C4-2B (cell line): ENCODE data around the gene A2M.

Experiments
- ZFX ChIP-seq: fragments of 450-650 bp; IDR thresholded peaks from 2 replicates; pipeline ENCODE4 v1.6.1; 2017
- TF ChIP-seq, protein P1 (sequence below): fragments of 450-650 bp; conservative IDR thresholded peaks from 2 replicates; pipeline ENCODE4 v1.5.1; 2017; ENCODE audit warnings: mild to moderate bottlenecking

DNA sequence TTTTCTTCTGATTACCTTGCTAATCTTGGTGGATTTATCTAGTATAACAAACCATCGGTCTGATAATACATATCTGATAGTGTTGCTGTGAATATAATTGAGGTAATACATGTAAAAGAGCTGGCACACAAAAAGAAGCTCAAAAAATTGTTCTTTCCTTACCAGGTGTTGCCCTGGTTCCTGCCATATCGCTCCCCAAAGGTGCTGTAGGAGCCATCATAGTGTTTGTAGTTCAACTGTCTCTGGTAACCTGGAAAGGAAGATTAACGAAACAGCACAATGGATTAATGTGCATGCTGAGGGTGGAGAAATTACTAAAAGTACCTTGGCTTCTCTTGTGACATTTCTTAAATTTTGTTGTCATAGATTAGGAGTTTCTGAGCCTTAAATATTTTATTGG, 36.6 kb downstream of the A2M start:
- TF ChIP-seq, protein P1, sequence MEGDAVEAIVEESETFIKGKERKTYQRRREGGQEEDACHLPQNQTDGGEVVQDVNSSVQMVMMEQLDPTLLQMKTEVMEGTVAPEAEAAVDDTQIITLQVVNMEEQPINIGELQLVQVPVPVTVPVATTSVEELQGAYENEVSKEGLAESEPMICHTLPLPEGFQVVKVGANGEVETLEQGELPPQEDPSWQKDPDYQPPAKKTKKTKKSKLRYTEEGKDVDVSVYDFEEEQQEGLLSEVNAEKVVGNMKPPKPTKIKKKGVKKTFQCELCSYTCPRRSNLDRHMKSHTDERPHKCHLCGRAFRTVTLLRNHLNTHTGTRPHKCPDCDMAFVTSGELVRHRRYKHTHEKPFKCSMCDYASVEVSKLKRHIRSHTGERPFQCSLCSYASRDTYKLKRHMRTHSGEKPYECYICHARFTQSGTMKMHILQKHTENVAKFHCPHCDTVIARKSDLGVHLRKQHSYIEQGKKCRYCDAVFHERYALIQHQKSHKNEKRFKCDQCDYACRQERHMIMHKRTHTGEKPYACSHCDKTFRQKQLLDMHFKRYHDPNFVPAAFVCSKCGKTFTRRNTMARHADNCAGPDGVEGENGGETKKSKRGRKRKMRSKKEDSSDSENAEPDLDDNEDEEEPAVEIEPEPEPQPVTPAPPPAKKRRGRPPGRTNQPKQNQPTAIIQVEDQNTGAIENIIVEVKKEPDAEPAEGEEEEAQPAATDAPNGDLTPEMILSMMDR = no peak
- TF ChIP-seq ZFX = no peak
